GM12892 (cell line): ENCODE data around the gene AFF3.

Source experiments
- POLR2A ChIP-seq: IDR thresholded peaks from 2 replicates; pipeline ENCODE4 v1.6.1; 2011; ENCODE audit warnings: low read depth, low read length, control low read depth
- TAF1 ChIP-seq: IDR thresholded peaks from 2 replicates; pipeline ENCODE4 v1.6.1; 2011; ENCODE audit warnings: low read depth, mild to moderate bottlenecking, control low read depth, low read length, borderline replicate concordance

- no peak for TF ChIP-seq POLR2A
- TF ChIP-seq TAF1, result no peak
These were observed 341.0 kb downstream of the AFF3 start for GRCh38 chr2:99801327-99801901.
